ENCODE data around the gene BABAM2. TPM values are rescaled to one million over a fixed set of nuclear protein-coding genes. Genes with fewer than 3 reads are reported as not detected.
"Not testable (repeated sequence)": the region's sequence is repeated elsewhere in the genome, so short reads cannot be mapped to it uniquely, and the experiment has no call there.

BABAM2 gene
- total RNA-seq, 1 donor from 2014 or later: 58.9 TPM

DNA sequence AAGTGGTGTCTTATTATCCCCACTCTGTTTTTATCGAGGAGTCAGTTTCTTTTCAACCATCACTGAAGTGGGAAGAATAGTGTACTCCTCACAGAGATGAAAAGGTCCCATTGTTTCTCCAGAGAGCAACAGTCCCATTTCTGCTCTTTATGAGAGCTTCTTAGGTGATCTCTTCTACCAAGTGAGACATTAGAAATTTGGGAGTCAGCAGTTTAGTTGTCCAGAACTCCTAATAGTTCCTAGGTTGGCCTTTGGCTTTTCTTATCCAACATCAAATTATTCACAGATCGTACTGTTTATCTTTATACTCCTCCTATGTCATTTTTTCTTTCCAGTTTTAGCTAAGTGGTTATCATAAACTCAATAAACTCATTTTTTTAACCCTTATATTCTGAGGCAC lies 213.1 kb downstream of the BABAM2 start:
- no peak overlapping the region for H3K4me3 ChIP-seq
- no peaks in the 10 kb centered on the region for H3K36me3 ChIP-seq
- H3K9me3 ChIP-seq (replicated peaks): no peaks in the 10 kb centered on the region
- TF ChIP-seq CTCF (IDR thresholded peaks at IDR 0.05; ENCODE audit: borderline replicate concordance): no peak
- peak overlapping the region; percentile 80 for H3K27ac ChIP-seq (replicated peaks)
- DNase-seq: no peak
- H3K27me3 ChIP-seq (ENCODE audit: low read depth): no peaks in the 10 kb centered on the region
- peaks cover 41% of the 10 kb centered on the region for H3K4me1 ChIP-seq
- intact Hi-C loops (cut with micrococcal nuclease): no loop called here

DNA sequence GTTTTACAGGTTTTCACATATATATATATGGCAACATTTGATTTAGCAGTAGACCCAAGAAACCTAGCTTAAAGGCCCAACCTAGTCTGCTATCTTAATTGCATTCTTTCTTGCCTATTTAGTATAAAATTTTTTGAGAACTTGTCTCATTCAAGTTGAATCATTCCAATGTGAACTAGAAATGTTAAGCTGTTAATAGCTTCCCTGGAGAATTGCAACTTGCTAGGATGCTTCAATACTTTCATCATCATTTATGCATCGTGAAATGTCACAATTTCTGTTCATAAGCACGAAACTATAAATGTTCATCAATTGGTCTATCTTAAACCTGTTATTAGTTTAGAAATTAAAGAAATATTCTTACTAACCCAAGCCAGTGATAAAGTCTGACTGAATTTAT lies 217.6 kb downstream of the BABAM2 start:
- Histone ChIP-seq H3K27ac (replicated peaks) (no peak overlapping the region), H3K4me1 (peaks cover 17% of the 10 kb centered on the region), H3K9me3 (replicated peaks) (no peaks in the 10 kb centered on the region), H3K4me3 (no peak overlapping the region), H3K27me3 (ENCODE audit: low read depth) (no peaks in the 10 kb centered on the region), H3K36me3 (no peaks in the 10 kb centered on the region)
- intact Hi-C loops (cut with micrococcal nuclease): no loop called here
- TF ChIP-seq CTCF (IDR thresholded peaks at IDR 0.05; ENCODE audit: borderline replicate concordance): no peak
- no peak for DNase-seq

DNA sequence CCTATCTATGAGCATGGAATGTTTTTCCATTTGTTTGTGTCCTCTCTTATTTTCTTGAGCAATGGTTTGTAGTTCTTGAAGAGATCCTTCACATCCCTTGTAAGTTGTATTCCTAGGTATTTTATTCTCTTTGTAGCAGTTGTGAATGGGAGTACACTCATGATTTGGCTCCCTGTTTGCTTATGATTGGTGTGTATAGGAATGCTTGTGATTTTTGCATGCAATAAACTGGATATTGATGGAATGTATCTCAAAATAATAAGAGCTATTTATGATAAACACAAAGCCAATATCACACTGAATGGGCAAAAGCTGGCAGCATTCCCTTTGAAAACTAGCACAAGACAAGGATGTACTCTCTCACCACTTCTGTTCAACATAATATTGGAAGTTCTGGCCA lies 223.2 kb downstream of the BABAM2 start:
- intact Hi-C loops (cut with micrococcal nuclease); DNase-seq; H3K4me3 ChIP-seq; H3K9me3 ChIP-seq (replicated peaks); H3K36me3 ChIP-seq; H3K27ac ChIP-seq (replicated peaks); H3K27me3 ChIP-seq (ENCODE audit: low read depth): not testable (repeated sequence)
- peaks cover 16% of the 10 kb centered on the region for H3K4me1 ChIP-seq

GRCh38 chr2:28117104-28117596 lies 226.6 kb downstream of the BABAM2 start:
- Histone ChIP-seq H3K4me1 (peaks cover 27% of the 10 kb centered on the region), H3K27me3 (ENCODE audit: low read depth) (no peaks in the 10 kb centered on the region), H3K27ac (replicated peaks) (no peak overlapping the region), H3K36me3 (no peaks in the 10 kb centered on the region), H3K9me3 (replicated peaks) (no peaks in the 10 kb centered on the region), H3K4me3 (no peak overlapping the region)
- intact Hi-C loops (cut with micrococcal nuclease): no loop called here
- no peak for DNase-seq
- TF ChIP-seq CTCF (IDR thresholded peaks at IDR 0.05; ENCODE audit: borderline replicate concordance): peak; percentile 29

DNA sequence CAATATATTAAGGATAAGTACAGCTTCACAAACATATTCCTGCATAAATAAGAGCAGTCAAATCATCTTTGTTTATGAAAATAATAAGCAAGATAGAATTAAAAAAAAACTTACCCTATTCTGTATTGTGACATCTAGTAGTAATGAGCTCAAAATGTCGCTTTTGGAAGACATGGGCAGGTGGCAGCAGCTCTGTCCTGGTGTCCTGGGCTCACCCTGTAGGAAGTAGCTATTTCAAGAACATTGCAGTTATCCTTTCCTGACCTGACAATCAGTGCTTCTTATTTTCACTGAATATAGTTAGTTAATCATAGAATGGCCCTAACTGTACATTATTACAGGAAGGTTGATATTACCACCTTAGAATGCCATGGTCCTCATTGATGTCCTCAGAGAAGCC lies 229.1 kb downstream of the BABAM2 start:
- DNase-seq: no peak
- Histone ChIP-seq H3K27me3 (ENCODE audit: low read depth) (no peaks in the 10 kb centered on the region), H3K4me1 (peaks cover 27% of the 10 kb centered on the region), H3K9me3 (replicated peaks) (no peaks in the 10 kb centered on the region), H3K27ac (replicated peaks) (no peak overlapping the region), H3K4me3 (no peak overlapping the region), H3K36me3 (no peaks in the 10 kb centered on the region)
- intact Hi-C loops (cut with micrococcal nuclease): no loop called here
- no peak for TF ChIP-seq CTCF (IDR thresholded peaks at IDR 0.05; ENCODE audit: borderline replicate concordance)

GRCh38 chr2:28128281-28128950 lies 237.9 kb downstream of the BABAM2 start:
- intact Hi-C loops (cut with micrococcal nuclease): no loop called here
- Histone ChIP-seq H3K9me3 (replicated peaks) (no peaks in the 10 kb centered on the region), H3K36me3 (no peaks in the 10 kb centered on the region), H3K27ac (replicated peaks) (no peak overlapping the region), H3K4me1 (no peaks in the 10 kb centered on the region), H3K4me3 (no peak overlapping the region), H3K27me3 (ENCODE audit: low read depth) (no peaks in the 10 kb centered on the region)
- no peak for TF ChIP-seq CTCF (IDR thresholded peaks at IDR 0.05; ENCODE audit: borderline replicate concordance)
- DNase-seq: no peak

All from left ventricle myocardium inferior (tissue), 1 donor.